SK-N-SH treated with all-trans-retinoic acid at 6 μM for 48 hours (cell line): ENCODE measurements around the gene APOA4.
"Not testable (repeated sequence)": the region's sequence is repeated elsewhere in the genome, so short reads cannot be mapped to it uniquely, and the experiment has no call there.

Experiments
- ARNTL ChIP-seq: fragments of 450-650 bp; formaldehyde crosslinking; IDR thresholded peaks from 2 replicates; pipeline ENCODE4 v1.5.0; 2020; ENCODE audit warnings: low read depth, mild to moderate bottlenecking, moderate library complexity, borderline replicate concordance
- BACH2 ChIP-seq: fragments of 250-450 bp; sonication (Bioruptor Pico); IDR thresholded peaks from 2 replicates; pipeline ENCODE4 v1.9.0; 2021; ENCODE audit warnings: mild to moderate bottlenecking, borderline replicate concordance
- ESRRG ChIP-seq: fragments of 250-450 bp; sonication (Bioruptor Pico); IDR thresholded peaks from 2 replicates; pipeline ENCODE4 v1.6.1; 2021; ENCODE audit warnings: mild to moderate bottlenecking
- OSR1 ChIP-seq: fragments of 250-450 bp; sonication (Bioruptor Pico); IDR thresholded peaks from 2 replicates; pipeline ENCODE4 v1.8.0; 2022; ENCODE audit warnings: moderate library complexity, mild to moderate bottlenecking, inconsistent platforms
- PATZ1 ChIP-seq: fragments of 250-450 bp; sonication (Bioruptor Pico); IDR thresholded peaks from 2 replicates; pipeline ENCODE4 v1.8.0; 2020; ENCODE audit warnings: mild to moderate bottlenecking, moderate library complexity, borderline replicate concordance
- RARB ChIP-seq: fragments of 250-450 bp; sonication (Bioruptor Pico); IDR thresholded peaks from 2 replicates; pipeline ENCODE4 v1.8.0; 2021; ENCODE audit warnings: mild to moderate bottlenecking, moderate library complexity
- ZC3H10 ChIP-seq: fragments of 250-450 bp; sonication (Bioruptor Pico); IDR thresholded peaks from 2 replicates; pipeline ENCODE4 v1.5.1; 2021; ENCODE audit warnings: mild to moderate bottlenecking, moderate library complexity
- ZFP30 ChIP-seq: fragments of 450-650 bp; formaldehyde crosslinking; IDR thresholded peaks from 2 replicates; pipeline ENCODE4 v1.5.0; 2022; ENCODE audit warnings: mild to moderate bottlenecking, moderate library complexity
- TF ChIP-seq, protein P1 (sequence below): fragments of 250-450 bp; sonication (Bioruptor Pico); IDR thresholded peaks from 2 replicates; pipeline ENCODE4 v1.5.1; 2020; ENCODE audit warnings: low read depth, mild to moderate bottlenecking, moderate library complexity

DNA sequence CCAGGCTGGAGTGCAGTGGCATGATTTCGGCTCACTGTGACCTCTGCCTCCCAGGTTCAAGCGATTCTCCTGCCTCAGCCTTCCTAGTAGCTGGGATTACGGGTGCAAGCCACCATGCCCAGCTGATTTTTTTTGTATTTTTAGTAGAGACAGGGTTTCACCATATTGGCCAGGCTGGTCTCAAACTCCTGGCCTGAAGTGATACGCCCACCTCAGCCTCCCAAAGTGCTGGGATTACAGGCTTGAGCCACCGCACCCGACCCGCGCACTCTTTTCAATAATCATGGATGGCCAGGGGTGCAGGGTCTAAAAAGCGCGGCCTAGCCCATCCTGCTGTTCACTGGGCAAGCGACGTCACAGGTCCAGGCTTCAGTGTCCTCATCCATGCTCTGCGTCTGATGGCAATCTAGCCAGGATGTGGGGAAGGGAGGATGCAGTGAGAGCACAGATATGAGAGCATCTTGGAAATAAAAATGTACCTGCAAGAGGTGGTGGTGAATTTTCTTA, 11.5 kb upstream of the APOA4 start:
- not testable (repeated sequence) for TF ChIP-seq BACH2; ESRRG; ARNTL (CRISPR knock-in tag); PATZ1 (CRISPR knock-in tag); ZC3H10 (CRISPR knock-in tag); OSR1 (CRISPR knock-in tag); RARB; ZFP30 (CRISPR knock-in tag)
- TF ChIP-seq, protein P1, sequence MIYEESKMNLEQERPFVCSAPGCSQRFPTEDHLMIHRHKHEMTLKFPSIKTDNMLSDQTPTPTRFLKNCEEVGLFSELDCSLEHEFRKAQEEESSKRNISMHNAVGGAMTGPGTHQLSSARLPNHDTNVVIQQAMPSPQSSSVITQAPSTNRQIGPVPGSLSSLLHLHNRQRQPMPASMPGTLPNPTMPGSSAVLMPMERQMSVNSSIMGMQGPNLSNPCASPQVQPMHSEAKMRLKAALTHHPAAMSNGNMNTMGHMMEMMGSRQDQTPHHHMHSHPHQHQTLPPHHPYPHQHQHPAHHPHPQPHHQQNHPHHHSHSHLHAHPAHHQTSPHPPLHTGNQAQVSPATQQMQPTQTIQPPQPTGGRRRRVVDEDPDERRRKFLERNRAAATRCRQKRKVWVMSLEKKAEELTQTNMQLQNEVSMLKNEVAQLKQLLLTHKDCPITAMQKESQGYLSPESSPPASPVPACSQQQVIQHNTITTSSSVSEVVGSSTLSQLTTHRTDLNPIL (CRISPR knock-in tag): not testable (repeated sequence)
